GM21723 (cell line): Measurements from ENCODE around the gene ELF4.

Experiments
- ATAC-seq: cut with Tn5 transposase; IDR thresholded peaks from one replicate; pipeline ENCODE4 v1.9.1; 2021; ENCODE audit warnings: mild to moderate bottlenecking, moderate library complexity; ENCODE audit not compliant: unreplicated experiment

ELF4 gene

DNA sequence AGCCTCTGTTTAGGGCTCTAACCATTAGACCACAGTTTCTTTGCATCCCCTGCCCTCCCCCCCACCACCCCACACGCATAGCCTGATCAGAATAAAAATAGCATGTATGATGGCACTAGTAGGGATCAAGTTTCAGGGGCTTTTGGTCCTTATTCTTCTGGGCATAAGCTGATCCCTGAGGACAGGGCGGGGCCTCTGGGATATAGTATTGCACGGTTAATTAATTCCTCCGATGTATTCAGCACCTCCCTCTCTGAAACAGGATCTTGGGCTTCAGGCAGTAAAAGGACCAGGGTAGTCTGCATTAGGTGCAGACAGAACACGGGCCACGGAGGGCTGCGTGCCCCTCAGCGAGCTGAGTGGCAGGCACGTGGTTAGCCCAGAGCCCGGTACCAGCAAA is 57.1 kb downstream of the ELF4 start:
- ATAC-seq, result no peak

GRCh38 chrX:130051176-130051845 is 59.0 kb downstream of the ELF4 start:
- no peak for ATAC-seq

- ATAC-seq, result no peak
These were observed 60.5 kb downstream of the ELF4 start for GRCh38 chrX:130049821-130050220.

DNA sequence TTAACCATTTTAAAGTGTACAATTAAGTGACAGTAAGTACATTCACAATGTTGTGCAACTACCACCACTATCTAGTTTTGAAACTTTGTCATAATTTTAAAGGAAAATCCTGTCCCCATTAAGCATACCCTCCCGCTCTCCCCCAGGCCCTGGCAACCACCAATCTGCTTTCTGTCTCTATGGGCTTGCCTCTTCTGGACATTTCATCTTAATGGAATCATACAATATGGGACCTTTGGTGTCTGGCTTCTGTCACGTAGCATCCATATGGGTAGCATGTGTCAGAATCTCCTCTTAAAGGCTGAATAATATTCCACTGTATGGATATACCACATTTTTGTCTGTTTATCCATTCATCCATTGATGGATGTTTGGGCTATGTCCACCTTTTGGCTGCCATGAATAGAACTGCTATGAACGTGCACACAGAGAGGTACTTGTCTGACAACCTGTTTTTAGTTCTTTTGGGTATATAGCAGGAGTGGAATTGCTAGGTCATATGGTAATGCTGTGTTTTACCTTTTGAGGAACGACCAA is 61.5 kb downstream of the ELF4 start:
- no peak for ATAC-seq

- no peak for ATAC-seq
These were observed 62.9 kb downstream of the ELF4 start for GRCh38 chrX:130047416-130047815.

DNA sequence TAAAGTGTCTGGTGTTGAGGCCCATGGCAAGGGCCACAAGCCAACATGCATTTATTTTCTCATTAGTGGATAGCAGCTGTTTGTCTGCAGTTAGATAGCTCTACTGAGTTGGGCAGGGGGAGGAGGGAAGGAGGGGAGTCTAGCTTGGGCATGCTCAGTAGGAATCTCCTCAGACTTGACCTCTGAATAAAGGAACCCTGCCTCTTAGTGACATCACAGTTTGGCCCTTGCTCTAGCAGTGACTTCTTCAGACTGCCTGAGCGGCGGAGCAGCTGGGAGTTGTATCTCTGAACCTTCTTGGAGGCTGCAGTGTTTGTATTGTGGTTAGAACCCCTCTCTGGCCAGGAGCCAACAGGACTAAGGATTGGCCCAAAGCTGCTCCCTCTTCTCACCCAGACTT is 70.5 kb downstream of the ELF4 start:
- ATAC-seq, result no peak

DNA sequence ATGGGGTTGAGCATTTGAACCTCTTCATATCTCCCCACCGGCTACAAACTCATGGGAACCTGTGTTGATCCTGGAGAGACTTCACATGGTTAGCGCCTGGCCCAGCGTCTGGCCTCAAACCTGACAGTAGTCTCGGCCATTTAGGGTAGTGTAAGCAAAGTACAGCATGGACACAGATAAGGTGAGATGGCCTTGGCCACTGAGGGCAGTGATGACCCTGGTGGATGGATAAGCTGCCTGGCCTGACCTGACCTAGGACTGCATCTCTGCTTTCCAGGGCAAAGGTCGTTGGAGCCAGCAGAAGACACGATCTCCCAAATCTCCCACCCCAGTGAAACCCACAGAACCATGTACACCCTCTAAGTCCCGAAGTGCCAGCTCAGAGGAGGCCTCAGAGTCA is 76.1 kb downstream of the ELF4 start:
- ATAC-seq, result no peak

DNA sequence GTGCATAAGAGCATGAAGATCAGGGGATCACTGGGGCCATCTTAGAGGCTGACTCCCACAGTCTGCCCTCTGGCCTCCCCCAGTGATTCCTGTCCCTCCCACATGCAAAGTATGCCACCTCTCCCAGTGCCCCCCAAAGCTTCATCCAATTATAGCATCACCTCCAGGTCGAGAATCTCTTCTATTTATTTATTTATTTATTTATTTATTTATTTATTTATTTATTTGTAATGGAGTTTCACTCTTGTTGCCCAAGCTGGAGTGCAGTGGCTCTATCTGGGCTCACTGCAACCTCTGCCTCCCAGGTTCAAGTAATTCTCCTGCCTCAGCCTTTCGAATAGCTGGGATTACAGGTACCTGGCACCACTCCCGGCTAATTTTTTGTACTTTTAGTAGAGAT is 77.7 kb downstream of the ELF4 start:
- ATAC-seq, result no peak

- ATAC-seq, result no peak
These were observed 79.5 kb downstream of the ELF4 start for GRCh38 chrX:130030826-130031225.

DNA sequence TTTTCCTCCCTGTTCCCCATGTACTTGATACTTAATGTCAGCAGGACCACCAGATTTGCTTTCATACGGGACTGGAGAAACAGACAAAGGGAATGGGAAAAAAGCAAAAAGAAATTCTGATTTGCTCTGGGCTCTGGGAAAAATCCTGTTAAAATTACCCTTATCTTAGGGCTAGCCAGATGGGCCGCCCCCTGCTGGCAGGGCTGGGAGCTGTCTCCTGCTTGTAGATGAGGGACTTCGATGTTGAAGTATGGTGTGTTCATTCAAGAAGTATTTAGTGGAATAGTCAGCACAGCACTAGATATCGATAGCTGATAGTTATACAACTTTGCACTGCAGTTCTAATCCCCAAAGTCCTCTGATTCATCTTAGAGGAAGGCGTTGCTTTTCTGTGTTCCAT is 82.1 kb downstream of the ELF4 start:
- no peak for ATAC-seq

- no peak for ATAC-seq
These were observed 82.7 kb downstream of the ELF4 start for GRCh38 chrX:130027569-130027968.

- ATAC-seq, result no peak
These were observed 85.0 kb downstream of the ELF4 start for GRCh38 chrX:130025256-130025655.

- peak; percentile 100 for ATAC-seq
These were observed 86.2 kb downstream of the ELF4 start for GRCh38 chrX:130024127-130024526.

GRCh38 chrX:130020661-130021324 is 89.5 kb downstream of the ELF4 start:
- no peak for ATAC-seq

DNA sequence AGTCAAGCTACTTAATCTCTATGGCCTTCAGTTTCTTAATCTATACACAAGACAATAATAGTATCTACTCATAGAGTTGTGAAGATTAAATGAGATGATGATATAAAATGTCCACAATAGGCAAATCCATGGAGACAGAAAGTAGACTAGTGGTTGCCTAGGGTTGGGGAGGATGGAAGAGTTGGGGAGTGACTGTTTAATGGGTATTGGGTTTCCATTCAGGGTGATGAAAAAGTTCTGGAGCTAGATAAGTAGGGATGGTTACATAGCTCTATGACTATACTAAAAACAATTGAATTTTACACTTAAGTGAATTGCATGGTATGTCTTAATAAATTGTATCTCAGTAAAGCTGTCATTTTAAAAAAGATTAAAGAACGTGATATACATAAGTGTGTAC is 92.2 kb downstream of the ELF4 start:
- no peak for ATAC-seq

GRCh38 chrX:130015181-130015580 is 95.1 kb downstream of the ELF4 start:
- no peak for ATAC-seq
